Neural cell (in vitro differentiated cells): ENCODE data around the gene PLA2G4B. TPM values are rescaled to one million over a fixed set of nuclear protein-coding genes. Genes with fewer than 3 reads are reported as not detected.

Experiments used
- H2AFZ ChIP-seq: fragments of 200-600, 300-800 bp; sonication (generic), shearing (Covaris generic); 2 replicates; pipeline ENCODE4 v1.6.0; 2014; ENCODE audit warnings: low read depth, mild to moderate bottlenecking, antibody characterized with exemption, low read length, moderate library complexity
- H3F3A ChIP-seq: fragments of 200-600 bp; shearing (Covaris generic); 2 replicates; pipeline ENCODE4 v1.6.1; 2016; ENCODE audit warnings: mild to moderate bottlenecking, moderate library complexity, mixed read lengths, antibody characterized with exemption, low read length; ENCODE audit not compliant: insufficient read depth, poor library complexity, severe bottlenecking
- H3K27ac ChIP-seq: fragments of 200-600, 300-800 bp; sonication (generic), shearing (Covaris generic); 2 replicates; pipeline ENCODE4 v1.5.1; 2014; ENCODE audit warnings: mild to moderate bottlenecking, low read length, moderate library complexity
- H3K27me3 ChIP-seq: fragments of 300-800, 200-600 bp; sonication (generic), shearing (Covaris generic); 2 replicates; pipeline ENCODE4 v1.6.0; 2014; ENCODE audit warnings: mild to moderate bottlenecking, low read depth, low read length, moderate library complexity; ENCODE audit not compliant: insufficient read depth
- H3K36me3 ChIP-seq: fragments of 300-800, 200-600 bp; sonication (generic), shearing (Covaris generic); 2 replicates; pipeline ENCODE4 v1.5.1; 2014; ENCODE audit warnings: mild to moderate bottlenecking, antibody characterized with exemption, low read length, moderate library complexity; ENCODE audit not compliant: insufficient read depth
- H3K4me2 ChIP-seq: fragments of 300-800, 200-600 bp; sonication (generic), shearing (Covaris generic); 2 replicates; pipeline ENCODE4 v1.6.0; 2014; ENCODE audit warnings: mild to moderate bottlenecking, low read length
- H3K4me3 ChIP-seq: fragments of 300-800, 200-600 bp; sonication (generic), shearing (Covaris generic); 2 replicates; pipeline ENCODE4 v1.5.1; 2014; ENCODE audit warnings: mild to moderate bottlenecking, low read length, moderate library complexity
- H3K79me2 ChIP-seq: fragments of 200-600 bp; shearing (Covaris generic); replicated peaks from 2 replicates; pipeline ENCODE4 v1.6.0; 2014; ENCODE audit warnings: mild to moderate bottlenecking, low read length, moderate library complexity; ENCODE audit not compliant: insufficient read depth
- H3K9ac ChIP-seq: fragments of 300-800, 200-600 bp; sonication (generic), shearing (Covaris generic); 2 replicates; pipeline ENCODE4 v1.6.1; 2016; ENCODE audit warnings: mild to moderate bottlenecking, low read length, mixed read lengths
- H3K9me2 ChIP-seq: fragments of 200-600 bp; shearing (Covaris generic); 2 replicates; pipeline ENCODE4 v1.6.1; 2016; ENCODE audit warnings: mild to moderate bottlenecking, low read length, mixed read lengths; ENCODE audit not compliant: insufficient read depth
- H3K9me3 ChIP-seq: fragments of 200-600, 300-800 bp; sonication (generic), shearing (Covaris generic); 2 replicates; pipeline ENCODE4 v1.6.1; 2016; ENCODE audit warnings: mild to moderate bottlenecking, mixed run types, low read length, moderate library complexity, mixed read lengths
- H4K20me1 ChIP-seq: fragments of 200-600 bp; shearing (Covaris generic); 2 replicates; pipeline ENCODE4 v1.6.1; 2016; ENCODE audit warnings: mild to moderate bottlenecking, mixed run types; ENCODE audit not compliant: insufficient read depth
- CTCF ChIP-seq: fragments of 450-650 bp; IDR thresholded peaks from 2 replicates; pipeline ENCODE4 v1.5.1; 2014; ENCODE audit warnings: antibody characterized with exemption, mild to moderate bottlenecking, moderate library complexity; ENCODE audit not compliant: poor library complexity, severe bottlenecking
- EP300 ChIP-seq: fragments of 450-650 bp; conservative IDR thresholded peaks from 2 replicates; pipeline ENCODE4 v1.6.1; 2014; ENCODE audit warnings: antibody characterized with exemption, mild to moderate bottlenecking, moderate library complexity; ENCODE audit not compliant: poor library complexity, severe bottlenecking
- EZH2 ChIP-seq: fragments of 200-600, 300-800 bp; shearing (Covaris generic), sonication (generic); IDR thresholded peaks from 2 replicates; pipeline ENCODE4 v1.6.1; 2014; ENCODE audit warnings: antibody characterized with exemption, low read length, borderline replicate concordance, mild to moderate bottlenecking; ENCODE audit not compliant: insufficient read depth, poor library complexity, severe bottlenecking
- MXI1 ChIP-seq: fragments of 450-650 bp; conservative IDR thresholded peaks from 2 replicates; pipeline ENCODE4 v1.6.1; 2014; ENCODE audit warnings: antibody characterized with exemption, mild to moderate bottlenecking; ENCODE audit not compliant: poor library complexity, severe bottlenecking
- POLR2AphosphoS5 ChIP-seq: IDR thresholded peaks from 2 replicates; pipeline ENCODE4 v1.6.1; 2012
- RAD21 ChIP-seq: fragments of 450-650 bp; conservative IDR thresholded peaks from 2 replicates; pipeline ENCODE4 v1.6.1; 2014; ENCODE audit warnings: antibody characterized with exemption, mild to moderate bottlenecking, moderate library complexity
- REST ChIP-seq: IDR thresholded peaks from 2 replicates; pipeline ENCODE4 v1.6.1; 2012; ENCODE audit warnings: borderline replicate concordance
- SMC3 ChIP-seq: fragments of 450-650 bp; conservative IDR thresholded peaks from 2 replicates; pipeline ENCODE4 v1.6.1; 2014; ENCODE audit warnings: antibody characterized with exemption, mild to moderate bottlenecking, moderate library complexity; ENCODE audit not compliant: poor library complexity
- TAF1 ChIP-seq: IDR thresholded peaks from 2 replicates; pipeline ENCODE4 v1.6.1; 2012; ENCODE audit warnings: low read depth
- polyA plus RNA-seq: library from polyadenylated mRNA; depleted of rRNA; stranded (reverse); fragments of >200 nt; gene quantifications from 2 replicates; pipeline ENCODE4 v1.2.3, GENCODE V29; 2014

PLA2G4B gene
- polyA plus RNA-seq, 1 donor from 2014 or later, result 11.3 TPM

GRCh38 chr15:41792000-41792637 lies 46.5 kb upstream of the PLA2G4B start:
- H2AFZ ChIP-seq, result no peak overlapping the region
- H3K27me3 ChIP-seq, result no peaks in the 10 kb centered on the region
- no peaks in the 10 kb centered on the region for H3F3A ChIP-seq
- H4K20me1 ChIP-seq, result no peaks in the 10 kb centered on the region
- no peaks in the 10 kb centered on the region for H3K9me3 ChIP-seq
- no peak for TF ChIP-seq MXI1
- TF ChIP-seq SMC3, result no peak
- no peak for TF ChIP-seq EZH2
- TF ChIP-seq REST, result no peak
- no peak for TF ChIP-seq RAD21
- TF ChIP-seq POLR2AphosphoS5, result no peak
- no peak for TF ChIP-seq CTCF
- TF ChIP-seq EP300, result no peak
- no peak for TF ChIP-seq TAF1
- H3K36me3 ChIP-seq, result no peaks in the 10 kb centered on the region
- no peak overlapping the region for H3K4me3 ChIP-seq
- H3K9me2 ChIP-seq, result no peaks in the 10 kb centered on the region
- H3K79me2 ChIP-seq, result no peaks in the 10 kb centered on the region
- no peak overlapping the region for H3K27ac ChIP-seq
- no peak overlapping the region for H3K4me2 ChIP-seq
- H3K9ac ChIP-seq, result no peak overlapping the region

GRCh38 chr15:41794081-41794480 lies 44.6 kb upstream of the PLA2G4B start:
- no peak for TF ChIP-seq TAF1
- no peak for TF ChIP-seq SMC3
- no peak for TF ChIP-seq MXI1
- no peak for TF ChIP-seq CTCF
- no peak for TF ChIP-seq RAD21
- TF ChIP-seq POLR2AphosphoS5, result no peak
- TF ChIP-seq REST, result no peak
- TF ChIP-seq EZH2, result no peak
- TF ChIP-seq EP300, result no peak
- Histone ChIP-seq H3K9me2 (no peaks in the 10 kb centered on the region), H2AFZ (no peak overlapping the region), H3K9ac (no peak overlapping the region), H3K4me3 (no peak overlapping the region), H3K79me2 (no peaks in the 10 kb centered on the region), H3F3A (no peaks in the 10 kb centered on the region), H3K27ac (no peak overlapping the region), H3K36me3 (no peaks in the 10 kb centered on the region), H3K9me3 (no peaks in the 10 kb centered on the region), H4K20me1 (no peaks in the 10 kb centered on the region), H3K4me2 (no peak overlapping the region), H3K27me3 (no peaks in the 10 kb centered on the region)
